Fibroblast of lung (primary cell): ENCODE results near the gene BUD23.

ENCODE experiments used
- EZH2 ChIP-seq: IDR thresholded peaks from 2 replicates; pipeline ENCODE4 v1.5.1; 2012; ENCODE audit warnings: low read length, control low read depth, mild to moderate bottlenecking; ENCODE audit errors: missing control alignments
- TF ChIP-seq, protein P1 (sequence below), 2 donors: IDR thresholded peaks in 1 of 2; conservative IDR thresholded peaks in 1 of 2; 1 replicate in 1 of 2; 2 replicates in 1 of 2; pipeline ENCODE4 v1.5.1; 2011 to 2012; ENCODE audit warnings: low read length in 2 of 2, control low read depth in 1 of 2, inconsistent platforms in 1 of 2, low read depth in 1 of 2, mild to moderate bottlenecking in 1 of 2

DNA sequence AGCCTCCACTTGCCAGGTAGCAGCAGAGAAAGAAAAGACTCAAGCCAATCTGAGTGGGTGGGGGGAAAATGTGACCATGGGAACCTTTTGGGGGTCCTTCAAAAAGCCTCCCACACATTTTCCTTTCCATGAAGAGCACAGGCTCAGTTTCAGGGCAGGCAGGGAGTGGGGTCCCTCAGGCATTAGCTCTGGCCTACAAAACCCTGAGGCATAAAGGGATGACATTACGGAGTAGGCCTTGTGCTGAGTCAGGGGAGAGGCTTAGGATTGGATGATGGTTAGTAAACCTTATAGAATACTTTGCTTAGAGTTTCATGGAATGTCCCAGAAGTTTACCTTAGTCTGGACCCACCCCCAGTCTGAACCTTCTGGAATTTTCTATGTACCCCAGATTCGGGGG, 3.7 kb upstream of the BUD23 start:
- TF ChIP-seq, protein P1, sequence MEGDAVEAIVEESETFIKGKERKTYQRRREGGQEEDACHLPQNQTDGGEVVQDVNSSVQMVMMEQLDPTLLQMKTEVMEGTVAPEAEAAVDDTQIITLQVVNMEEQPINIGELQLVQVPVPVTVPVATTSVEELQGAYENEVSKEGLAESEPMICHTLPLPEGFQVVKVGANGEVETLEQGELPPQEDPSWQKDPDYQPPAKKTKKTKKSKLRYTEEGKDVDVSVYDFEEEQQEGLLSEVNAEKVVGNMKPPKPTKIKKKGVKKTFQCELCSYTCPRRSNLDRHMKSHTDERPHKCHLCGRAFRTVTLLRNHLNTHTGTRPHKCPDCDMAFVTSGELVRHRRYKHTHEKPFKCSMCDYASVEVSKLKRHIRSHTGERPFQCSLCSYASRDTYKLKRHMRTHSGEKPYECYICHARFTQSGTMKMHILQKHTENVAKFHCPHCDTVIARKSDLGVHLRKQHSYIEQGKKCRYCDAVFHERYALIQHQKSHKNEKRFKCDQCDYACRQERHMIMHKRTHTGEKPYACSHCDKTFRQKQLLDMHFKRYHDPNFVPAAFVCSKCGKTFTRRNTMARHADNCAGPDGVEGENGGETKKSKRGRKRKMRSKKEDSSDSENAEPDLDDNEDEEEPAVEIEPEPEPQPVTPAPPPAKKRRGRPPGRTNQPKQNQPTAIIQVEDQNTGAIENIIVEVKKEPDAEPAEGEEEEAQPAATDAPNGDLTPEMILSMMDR (conservative IDR thresholded peaks at IDR 0.05 in 1 of 2, IDR thresholded peaks at IDR 0.05 in 1 of 2; ENCODE audit: low read depth in 1 of 2, low read length in 2 of 2), result no peak
- TF ChIP-seq EZH2, result no peak
